ENCODE data around the gene MTIF2. TPM values are rescaled to one million over a fixed set of nuclear protein-coding genes. Genes with fewer than 3 reads are reported as not detected.
"Not testable (repeated sequence)": the region's sequence is repeated elsewhere in the genome, so short reads cannot be mapped to it uniquely, and the experiment has no call there.

MTIF2 gene
- total RNA-seq, 1 donor from 2014 or later, result 22.9 TPM

- no peak for DNase-seq (ENCODE audit: low spot score)
- Mint-ChIP-seq H3K4me3 (ENCODE audit: unreplicated experiment) (no peak overlapping the region), H3K4me1 (ENCODE audit: unreplicated experiment) (no peaks in the 10 kb centered on the region), H3K9me3 (ENCODE audit: unreplicated experiment) (no peaks in the 10 kb centered on the region), H3K27me3 (ENCODE audit: unreplicated experiment) (no peaks in the 10 kb centered on the region), H3K27ac (ENCODE audit: unreplicated experiment) (no peak overlapping the region), H3K36me3 (ENCODE audit: low read depth, unreplicated experiment) (peaks cover 11% of the 10 kb centered on the region)
- TF ChIP-seq CTCF (IDR thresholded peaks at IDR 0.05; ENCODE audit: unreplicated experiment), result no peak
Measured at GRCh38 chr2:55252832-55253231, 16.2 kb downstream of the MTIF2 start.

DNA sequence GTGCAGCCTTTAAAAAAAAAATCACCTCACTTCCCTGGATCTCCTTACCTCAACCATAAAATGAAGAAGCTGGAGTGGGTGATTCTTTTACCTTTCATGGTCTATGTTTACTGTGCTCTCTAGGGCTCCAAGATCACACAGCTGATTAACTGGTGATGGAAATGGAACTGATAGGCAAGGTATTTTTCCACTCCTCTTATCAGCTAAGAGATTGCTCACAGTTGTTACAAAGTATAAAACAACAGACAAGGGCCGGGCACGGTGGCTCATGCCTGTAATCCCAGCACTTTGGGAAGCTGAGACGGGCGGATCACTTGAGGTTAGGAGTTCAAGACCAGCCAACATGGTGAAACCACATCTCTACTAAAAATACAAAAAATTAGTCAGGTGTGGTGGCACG is 22.0 kb downstream of the MTIF2 start:
- TF ChIP-seq CTCF (IDR thresholded peaks at IDR 0.05; ENCODE audit: unreplicated experiment), result no peak
- peaks cover 5% of the 10 kb centered on the region for H3K36me3 Mint-ChIP-seq (ENCODE audit: low read depth, unreplicated experiment)
- H3K4me3 Mint-ChIP-seq (ENCODE audit: unreplicated experiment), result no peak overlapping the region
- no peak overlapping the region for H3K27ac Mint-ChIP-seq (ENCODE audit: unreplicated experiment)
- H3K27me3 Mint-ChIP-seq (ENCODE audit: unreplicated experiment), result no peaks in the 10 kb centered on the region
- DNase-seq (ENCODE audit: low spot score), result no peak
- H3K9me3 Mint-ChIP-seq (ENCODE audit: unreplicated experiment), result no peaks in the 10 kb centered on the region
- no peaks in the 10 kb centered on the region for H3K4me1 Mint-ChIP-seq (ENCODE audit: unreplicated experiment)

GRCh38 chr2:55245411-55245810 is 23.6 kb downstream of the MTIF2 start:
- H3K9me3 Mint-ChIP-seq (ENCODE audit: unreplicated experiment), result no peaks in the 10 kb centered on the region
- DNase-seq (ENCODE audit: low spot score), result no peak
- peak overlapping the region; percentile 36 for H3K27ac Mint-ChIP-seq (ENCODE audit: unreplicated experiment)
- no peak overlapping the region for H3K4me3 Mint-ChIP-seq (ENCODE audit: unreplicated experiment)
- TF ChIP-seq CTCF (IDR thresholded peaks at IDR 0.05; ENCODE audit: unreplicated experiment), result no peak
- no peaks in the 10 kb centered on the region for H3K4me1 Mint-ChIP-seq (ENCODE audit: unreplicated experiment)
- H3K36me3 Mint-ChIP-seq (ENCODE audit: low read depth, unreplicated experiment), result peaks cover 5% of the 10 kb centered on the region
- no peaks in the 10 kb centered on the region for H3K27me3 Mint-ChIP-seq (ENCODE audit: unreplicated experiment)

DNA sequence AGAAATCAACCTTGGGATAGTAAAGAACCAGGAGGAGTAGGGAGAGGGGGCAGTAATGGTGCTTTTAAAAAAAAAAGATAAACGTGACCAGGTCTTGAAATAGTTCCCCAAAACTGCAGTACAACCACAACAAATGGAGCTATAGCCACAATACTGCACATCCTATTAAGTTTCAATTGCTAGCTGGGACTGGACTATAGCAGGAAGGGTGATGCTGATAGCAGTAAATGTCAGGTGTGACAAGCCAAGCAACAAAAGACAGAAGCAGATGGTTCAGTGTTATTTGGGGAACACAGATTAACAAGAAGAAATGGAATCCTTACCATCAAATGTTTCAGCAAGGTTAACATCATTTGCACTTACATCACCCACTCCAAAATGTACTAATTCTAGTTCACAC is 26.4 kb downstream of the MTIF2 start:
- no peaks in the 10 kb centered on the region for H3K9me3 Mint-ChIP-seq (ENCODE audit: unreplicated experiment)
- peaks cover 5% of the 10 kb centered on the region for H3K36me3 Mint-ChIP-seq (ENCODE audit: low read depth, unreplicated experiment)
- H3K4me3 Mint-ChIP-seq (ENCODE audit: unreplicated experiment), result no peak overlapping the region
- no peak for DNase-seq (ENCODE audit: low spot score)
- peaks cover 5% of the 10 kb centered on the region for H3K4me1 Mint-ChIP-seq (ENCODE audit: unreplicated experiment)
- no peak for TF ChIP-seq CTCF (IDR thresholded peaks at IDR 0.05; ENCODE audit: unreplicated experiment)
- no peaks in the 10 kb centered on the region for H3K27me3 Mint-ChIP-seq (ENCODE audit: unreplicated experiment)
- no peak overlapping the region for H3K27ac Mint-ChIP-seq (ENCODE audit: unreplicated experiment)

- not testable (repeated sequence) for H3K36me3 Mint-ChIP-seq (ENCODE audit: low read depth, unreplicated experiment); H3K9me3 Mint-ChIP-seq (ENCODE audit: unreplicated experiment); DNase-seq (ENCODE audit: low spot score); H3K27me3 Mint-ChIP-seq (ENCODE audit: unreplicated experiment); H3K27ac Mint-ChIP-seq (ENCODE audit: unreplicated experiment); H3K4me3 Mint-ChIP-seq (ENCODE audit: unreplicated experiment); H3K4me1 Mint-ChIP-seq (ENCODE audit: unreplicated experiment)
Measured at GRCh38 chr2:55241582-55241981, 27.4 kb downstream of the MTIF2 start.
